ENCODE data around the gene ITGB4. TPM values are rescaled to one million over a fixed set of nuclear protein-coding genes. Genes with fewer than 3 reads are reported as not detected.

The ITGB4 gene
- total RNA-seq, 1 experiment from 2014 or later: 5.3 TPM

DNA sequence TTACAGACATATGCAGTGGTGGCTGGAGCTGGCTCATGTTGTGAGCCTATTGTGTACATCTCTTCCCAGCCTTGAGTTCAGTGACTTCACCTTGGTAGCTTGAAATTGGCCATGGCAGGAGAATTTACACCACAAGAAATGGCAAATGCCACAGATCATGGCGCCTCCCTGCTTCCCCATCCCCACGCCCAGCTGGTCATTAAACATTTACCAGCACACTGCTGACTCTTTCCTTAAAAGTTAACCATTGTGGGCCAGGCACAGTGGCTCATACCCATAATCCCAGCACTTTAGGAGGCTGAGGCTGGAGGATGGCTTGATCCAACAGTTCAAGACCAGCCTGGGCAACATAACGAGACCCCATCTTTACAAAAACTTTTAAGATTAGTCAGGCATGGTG lies 22.6 kb upstream of the ITGB4 start:
- peaks cover 27 to 76% (median 55%) of the 10 kb centered on the region in 3 experiments for H3K36me3 Mint-ChIP-seq (ENCODE audit: insufficient read depth in 1 of 3, low read depth in 3 of 3)

More for the DNA sequence above, 22.6 kb upstream of the ITGB4 start:
- Histone ChIP-seq H4K20me1 (ENCODE audit: control insufficient read depth, insufficient read depth, insufficient read length) (no peaks in the 10 kb centered on the region), H3K4me1 (ENCODE audit: insufficient read depth, low read length) (no peaks in the 10 kb centered on the region), H4K5ac (ENCODE audit: insufficient read length, low read depth, low read length) (no peak overlapping the region), H3T11ph (ENCODE audit: low read length) (no peak overlapping the region), H2BK120ac (ENCODE audit: low read depth, low read length, poor library complexity, severe bottlenecking) (no peak overlapping the region), H3K18ac (ENCODE audit: insufficient read length, low read depth, low read length) (no peak overlapping the region), H3K56ac (ENCODE audit: insufficient read length, low read depth, low read length) (no peak overlapping the region), H2BK15ac (ENCODE audit: low read depth, low read length) (no peak overlapping the region), H3K4ac (ENCODE audit: low read depth, low read length) (no peak overlapping the region), H2AK5ac (ENCODE audit: insufficient read length, low read length) (no peak overlapping the region), H3K27me3 (ENCODE audit: insufficient read depth, low read length) (no peaks in the 10 kb centered on the region), H3K9me3 (ENCODE audit: control insufficient read depth, low read depth, low read length) (no peaks in the 10 kb centered on the region), H2BK20ac (ENCODE audit: low read depth, low read length, poor library complexity, severe bottlenecking) (no peak overlapping the region), H3K27ac (ENCODE audit: insufficient read length, low read depth, low read length) (no peak overlapping the region), H3K9ac (ENCODE audit: extremely low read depth, insufficient read length, low read length) (no peak overlapping the region), H3K4me2 (ENCODE audit: insufficient read depth, insufficient read length, low read length) (no peak overlapping the region), H3K23me2 (ENCODE audit: insufficient read length, low read depth, low read length, poor library complexity, severe bottlenecking) (no peaks in the 10 kb centered on the region), H2BK12ac (ENCODE audit: insufficient read length, low read depth, low read length) (no peak overlapping the region), H4K8ac (replicated peaks; ENCODE audit: insufficient read length, low read depth, low read length) (no peak overlapping the region), H3K79me2 (ENCODE audit: insufficient read depth, low read length) (no peaks in the 10 kb centered on the region), H3K79me1 (ENCODE audit: insufficient read depth, low read depth, low read length, poor library complexity, severe bottlenecking) (no peaks in the 10 kb centered on the region), H3K14ac (ENCODE audit: insufficient read depth, low read length) (no peak overlapping the region), H4K91ac (ENCODE audit: insufficient read length, low read depth, low read length) (no peak overlapping the region), H3K23ac (ENCODE audit: insufficient read length, low read depth, low read length) (no peak overlapping the region), H2AFZ (ENCODE audit: low read length) (no peak overlapping the region), H2BK5ac (ENCODE audit: insufficient read length, low read length) (no peak overlapping the region)
- Mint-ChIP-seq H3K4me1 (peaks cover 14 to 15% of the 10 kb centered on the region in 2 experiments), H3K4me3 (no peak overlapping the region), H3K27me3 (ENCODE audit: low read depth) (no peaks in the 10 kb centered on the region), H3K9me3 (no peaks in the 10 kb centered on the region), H3K27ac (no peak overlapping the region)
- no CpG with 5 or more reads among the region's 3 CpGs for WGBS (ENCODE audit: extremely low coverage, insufficient read length, low lambda C conversion rate)
- TF ChIP-seq, protein P1, sequence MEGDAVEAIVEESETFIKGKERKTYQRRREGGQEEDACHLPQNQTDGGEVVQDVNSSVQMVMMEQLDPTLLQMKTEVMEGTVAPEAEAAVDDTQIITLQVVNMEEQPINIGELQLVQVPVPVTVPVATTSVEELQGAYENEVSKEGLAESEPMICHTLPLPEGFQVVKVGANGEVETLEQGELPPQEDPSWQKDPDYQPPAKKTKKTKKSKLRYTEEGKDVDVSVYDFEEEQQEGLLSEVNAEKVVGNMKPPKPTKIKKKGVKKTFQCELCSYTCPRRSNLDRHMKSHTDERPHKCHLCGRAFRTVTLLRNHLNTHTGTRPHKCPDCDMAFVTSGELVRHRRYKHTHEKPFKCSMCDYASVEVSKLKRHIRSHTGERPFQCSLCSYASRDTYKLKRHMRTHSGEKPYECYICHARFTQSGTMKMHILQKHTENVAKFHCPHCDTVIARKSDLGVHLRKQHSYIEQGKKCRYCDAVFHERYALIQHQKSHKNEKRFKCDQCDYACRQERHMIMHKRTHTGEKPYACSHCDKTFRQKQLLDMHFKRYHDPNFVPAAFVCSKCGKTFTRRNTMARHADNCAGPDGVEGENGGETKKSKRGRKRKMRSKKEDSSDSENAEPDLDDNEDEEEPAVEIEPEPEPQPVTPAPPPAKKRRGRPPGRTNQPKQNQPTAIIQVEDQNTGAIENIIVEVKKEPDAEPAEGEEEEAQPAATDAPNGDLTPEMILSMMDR (conservative IDR thresholded peaks at IDR 0.05): no peak
- DNase-seq: no peak
